ENCODE data around the gene KLHL12.

- TF ChIP-seq CTCF (conservative IDR thresholded peaks at IDR 0.05; ENCODE audit: low read length) (peak; percentile 77), EZH2phosphoT487 (IDR thresholded peaks at IDR 0.05; ENCODE audit: borderline replicate concordance, low read depth, low read length) (no peak)
Observed at GRCh38 chr1:202968895-202969295, 41.9 kb upstream of the KLHL12 start.
